ENCODE results near the gene CLDN20. TPM values are rescaled to one million over a fixed set of nuclear protein-coding genes. Genes with fewer than 3 reads are reported as not detected.

The CLDN20 gene
- total RNA-seq, 4 donors from 2014 or later, result 0.88 TPM; not detected in 3

GRCh38 chr6:155240905-155241600, 22.8 kb upstream of the CLDN20 start:
- Histone ChIP-seq H3K4me1 (no peaks in the 10 kb centered on the region), H3K27ac (no peak overlapping the region), H3K4me3 (no peak overlapping the region), H3K36me3 (peaks cover 0 to 29% (median 0%) of the 10 kb centered on the region in 3 donors), H3K27me3 (no peaks in the 10 kb centered on the region), H3K9me3 (no peaks in the 10 kb centered on the region)
- no peak for DNase-seq
- no peak for TF ChIP-seq CTCF (IDR thresholded peaks at IDR 0.05)
- no peak for TF ChIP-seq POLR2A (IDR thresholded peaks at IDR 0.05)

- no peak for DNase-seq
- Histone ChIP-seq H3K36me3 (peaks cover 0 to 37% (median 0%) of the 10 kb centered on the region in 3 donors), H3K4me3 (no peak overlapping the region), H3K4me1 (no peaks in the 10 kb centered on the region), H3K27ac (no peak overlapping the region), H3K9me3 (no peaks in the 10 kb centered on the region), H3K27me3 (no peaks in the 10 kb centered on the region)
- no peak for TF ChIP-seq POLR2A (IDR thresholded peaks at IDR 0.05)
- no peak for TF ChIP-seq CTCF (IDR thresholded peaks at IDR 0.05)
Observed at GRCh38 chr6:155241966-155242365, 21.8 kb upstream of the CLDN20 start.

DNA sequence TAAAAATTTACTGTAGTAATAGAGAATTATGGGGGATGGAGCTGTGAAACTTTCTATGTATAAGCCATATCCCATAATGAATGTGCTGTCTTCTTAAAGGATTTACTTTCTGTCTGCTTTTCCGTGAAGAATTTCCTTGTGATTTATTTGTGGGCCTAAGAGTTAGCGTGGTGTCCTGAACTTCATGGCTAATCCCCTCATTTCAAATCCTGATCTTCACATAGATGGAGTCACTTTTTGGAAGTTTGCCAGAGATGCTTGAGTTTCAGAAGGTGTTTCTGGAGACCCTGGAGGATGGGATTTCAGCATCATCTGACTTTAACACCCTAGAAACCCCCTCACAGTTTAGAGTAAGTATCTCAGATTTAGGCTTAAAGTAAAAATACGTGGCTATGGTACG, 19.4 kb upstream of the CLDN20 start:
- TF ChIP-seq CTCF (IDR thresholded peaks at IDR 0.05) (no peak), POLR2A (IDR thresholded peaks at IDR 0.05) (no peak)
- DNase-seq, result no peak
- Histone ChIP-seq H3K4me1 (no peaks in the 10 kb centered on the region), H3K36me3 (peaks cover 0 to 28% (median 0%) of the 10 kb centered on the region in 3 donors), H3K4me3 (no peak overlapping the region), H3K9me3 (no peaks in the 10 kb centered on the region), H3K27me3 (no peaks in the 10 kb centered on the region), H3K27ac (no peak overlapping the region)

GRCh38 chr6:155245193-155245592, 18.6 kb upstream of the CLDN20 start:
- Histone ChIP-seq H3K4me3 (no peak overlapping the region), H3K27ac (no peak overlapping the region)
- no peak for TF ChIP-seq CTCF (IDR thresholded peaks at IDR 0.05)
- no peak for TF ChIP-seq POLR2A (IDR thresholded peaks at IDR 0.05)

GRCh38 chr6:155245831-155246230, 18.0 kb upstream of the CLDN20 start:
- Histone ChIP-seq H3K9me3 (no peaks in the 10 kb centered on the region), H3K27ac (no peak overlapping the region), H3K36me3 (peaks cover 0 to 23% (median 0%) of the 10 kb centered on the region in 3 donors), H3K27me3 (no peaks in the 10 kb centered on the region), H3K4me1 (no peaks in the 10 kb centered on the region), H3K4me3 (no peak overlapping the region)
- no peak for DNase-seq
- TF ChIP-seq CTCF (IDR thresholded peaks at IDR 0.05), result no peak
- no peak for TF ChIP-seq POLR2A (IDR thresholded peaks at IDR 0.05)

More at GRCh38 chr6:155245193-155245592, 18.6 kb upstream of the CLDN20 start:
- Histone ChIP-seq H3K36me3 (peaks cover 0 to 25% (median 0%) of the 10 kb centered on the region in 3 donors), H3K27me3 (no peaks in the 10 kb centered on the region), H3K9me3 (no peaks in the 10 kb centered on the region), H3K4me1 (no peaks in the 10 kb centered on the region)
- no peak for DNase-seq
